Sigmoid colon (tissue), 7 donors: ENCODE data around the gene EOMES. TPM values are rescaled to one million over a fixed set of nuclear protein-coding genes. Genes with fewer than 3 reads are reported as not detected.

ENCODE experiments used
- DNase-seq: peaks from one replicate; pipeline ENCODE4 v3.0.0-alpha.2; 2019
- H3K27ac ChIP-seq, 4 donors: fragments of 200-600 bp; sonication (generic); one replicate each; pipeline ENCODE4 v1.5.1; 2016 to 2019; ENCODE audit warnings: mild to moderate bottlenecking in 1 of 4
- H3K27me3 ChIP-seq, 3 donors: fragments of 200-600 bp; sonication (generic); one replicate each; pipeline ENCODE4 v1.5.1; 2019; ENCODE audit warnings: mild to moderate bottlenecking in 1 of 3
- H3K36me3 ChIP-seq, 4 donors: fragments of 200-600 bp; sonication (generic); one replicate each; pipeline ENCODE4 v1.5.1; 2016 to 2019
- H3K4me1 ChIP-seq, 4 donors: fragments of 200-600 bp; sonication (generic); one replicate each; pipeline ENCODE4 v1.5.1; 2017 to 2019
- H3K4me3 ChIP-seq, 4 donors: fragments of 200-600 bp; sonication (generic); one replicate each; pipeline ENCODE4 v1.5.1; 2017 to 2019; ENCODE audit warnings: mild to moderate bottlenecking in 2 of 4, moderate library complexity in 1 of 4
- H3K9me3 ChIP-seq, 4 donors: fragments of 200-600 bp in 3 of 4; sonication (generic) in 3 of 4; one replicate each; pipeline versions ENCODE4 v1.5.1 to v1.6.1; 2013 to 2019
- EP300 ChIP-seq, 4 donors: sonication (generic); formaldehyde crosslinking; IDR thresholded peaks; one replicate each; pipeline ENCODE4 v1.6.1; 2017; ENCODE audit warnings: antibody characterized with exemption in 4 of 4
- POLR2A ChIP-seq, 2 donors: fragments of 450-650 bp; IDR thresholded peaks; one replicate each; pipeline ENCODE4 v1.6.1; 2016; ENCODE audit warnings: antibody characterized with exemption in 2 of 2, mild to moderate bottlenecking in 2 of 2, moderate library complexity in 2 of 2
- POLR2AphosphoS5 ChIP-seq, 4 donors: sonication (generic); formaldehyde crosslinking; IDR thresholded peaks; one replicate each; pipeline ENCODE4 v1.6.1; 2017; ENCODE audit warnings: antibody characterized with exemption in 4 of 4
- WGBS, 2 donors: extraction: QIAGEN DNeasy Blood & Tissue Kit; methylation state at CpG; one replicate each; pipeline ENCODE4 v1.1.7; 2013; 5-methylcytosine and 5-hydroxymethylcytosine counted together
- intact Hi-C: fragments of 100-400 bp; cut with DNase I; formaldehyde crosslinking; loops from one replicate; pipeline ENCODE4 v1.15.1; 2023
- polyA plus RNA-seq, 3 donors: library from polyadenylated mRNA; stranded (reverse); fragments of 200-250 nt; gene quantifications; one replicate each; pipeline ENCODE4 v1.2.3, GENCODE V29; 2013
- total RNA-seq, 4 donors: library from RNA; depleted of rRNA; stranded (reverse); fragments of >200 nt; gene quantifications; one replicate each; pipeline ENCODE4 v1.1.0, GENCODE V29; 2016
- TF ChIP-seq, protein P1 (sequence below), 4 experiments: fragments of 450-650 bp in 3 of 4; fragments of 200-600 bp in 1 of 4; IDR thresholded peaks; one replicate each; pipeline ENCODE4 v1.5.1; 2016 to 2019; ENCODE audit warnings: antibody characterized with exemption in 4 of 4, mild to moderate bottlenecking in 3 of 4, moderate library complexity in 2 of 4
- donor health status: healthy with polysubstance abuse.
- donor health status: Bipolar disorder and iron deficiency.
- donor health status: healthy.

Gene EOMES
- total and polyA plus RNA-seq, 7 donors = 0.23 to 0.67 TPM; not detected in 5

DNA sequence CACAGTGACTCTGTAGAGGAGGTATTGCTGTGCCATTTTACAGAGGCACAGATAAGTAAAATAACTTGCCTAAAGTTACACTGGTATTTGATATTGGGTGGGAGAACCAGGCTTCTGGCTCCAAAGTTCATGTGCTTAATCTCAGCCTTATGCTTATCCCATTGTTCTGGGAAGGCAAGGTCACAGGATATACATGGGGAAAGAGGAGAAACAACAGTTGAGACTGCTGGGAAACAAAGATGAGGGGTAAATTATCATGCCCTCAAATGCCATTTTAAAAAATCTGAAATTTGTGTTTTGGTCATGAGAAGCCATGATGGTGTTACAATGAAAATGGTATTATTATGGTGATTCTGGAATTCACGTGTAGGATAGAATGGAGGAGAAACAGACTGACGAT, 54.4 kb downstream of the EOMES start:
- intact Hi-C loops = no loop called here
- Histone ChIP-seq H3K9me3 (no peaks in the 10 kb centered on the region), H3K27ac (no peak overlapping the region), H3K27me3 (no peaks in the 10 kb centered on the region), H3K36me3 (no peaks in the 10 kb centered on the region), H3K4me1 (peaks cover 0 to 6% (median 6%) of the 10 kb centered on the region in 4 donors), H3K4me3 (no peak overlapping the region)
- WGBS, 2 donors = 74 to 76% methylated on average over 2 of the region's 2 CpGs
- DNase-seq = no peak
- TF ChIP-seq EP300 (IDR thresholded peaks at IDR 0.05) (no peak), POLR2A (IDR thresholded peaks at IDR 0.05) (no peak), POLR2AphosphoS5 (IDR thresholded peaks at IDR 0.05) (no peak)
- TF ChIP-seq, protein P1, sequence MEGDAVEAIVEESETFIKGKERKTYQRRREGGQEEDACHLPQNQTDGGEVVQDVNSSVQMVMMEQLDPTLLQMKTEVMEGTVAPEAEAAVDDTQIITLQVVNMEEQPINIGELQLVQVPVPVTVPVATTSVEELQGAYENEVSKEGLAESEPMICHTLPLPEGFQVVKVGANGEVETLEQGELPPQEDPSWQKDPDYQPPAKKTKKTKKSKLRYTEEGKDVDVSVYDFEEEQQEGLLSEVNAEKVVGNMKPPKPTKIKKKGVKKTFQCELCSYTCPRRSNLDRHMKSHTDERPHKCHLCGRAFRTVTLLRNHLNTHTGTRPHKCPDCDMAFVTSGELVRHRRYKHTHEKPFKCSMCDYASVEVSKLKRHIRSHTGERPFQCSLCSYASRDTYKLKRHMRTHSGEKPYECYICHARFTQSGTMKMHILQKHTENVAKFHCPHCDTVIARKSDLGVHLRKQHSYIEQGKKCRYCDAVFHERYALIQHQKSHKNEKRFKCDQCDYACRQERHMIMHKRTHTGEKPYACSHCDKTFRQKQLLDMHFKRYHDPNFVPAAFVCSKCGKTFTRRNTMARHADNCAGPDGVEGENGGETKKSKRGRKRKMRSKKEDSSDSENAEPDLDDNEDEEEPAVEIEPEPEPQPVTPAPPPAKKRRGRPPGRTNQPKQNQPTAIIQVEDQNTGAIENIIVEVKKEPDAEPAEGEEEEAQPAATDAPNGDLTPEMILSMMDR (IDR thresholded peaks at IDR 0.05) = no peak

DNA sequence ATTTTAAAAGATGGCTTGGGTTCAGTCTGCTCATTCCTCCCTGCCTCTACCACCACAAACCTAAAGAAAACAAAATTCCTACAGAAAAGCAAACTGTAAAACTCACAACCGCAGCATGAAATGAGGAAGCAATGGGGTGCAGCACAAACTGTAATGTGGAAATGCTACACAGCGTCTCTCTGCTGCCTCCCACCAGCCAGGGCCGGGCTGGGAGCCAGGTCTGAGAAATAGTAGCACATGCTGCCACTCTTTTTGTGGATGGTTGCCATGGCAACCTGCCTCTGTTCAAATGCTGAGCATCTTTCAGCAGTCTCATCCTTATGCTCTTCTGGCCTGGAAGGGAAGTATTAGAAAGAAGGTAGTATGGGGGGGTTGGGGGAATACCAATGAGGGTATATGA, 55.4 kb downstream of the EOMES start:
- no peaks in the 10 kb centered on the region for H3K27me3 ChIP-seq
- 25 to 45% methylated on average over 3 of the region's 3 CpGs for WGBS, 2 donors
- no peak overlapping the region for H3K27ac ChIP-seq
- no peaks in the 10 kb centered on the region for H3K9me3 ChIP-seq
- peaks cover 0 to 6% (median 6%) of the 10 kb centered on the region in 4 donors for H3K4me1 ChIP-seq
- TF ChIP-seq POLR2AphosphoS5 (IDR thresholded peaks at IDR 0.05) (no peak), EP300 (IDR thresholded peaks at IDR 0.05) (no peak), POLR2A (IDR thresholded peaks at IDR 0.05) (no peak)
- TF ChIP-seq, protein P1 (IDR thresholded peaks at IDR 0.05) = no peak
- peak; percentile 82 for DNase-seq
- no peaks in the 10 kb centered on the region for H3K36me3 ChIP-seq
- intact Hi-C loops = no loop called here
- H3K4me3 ChIP-seq = no peak overlapping the region

DNA sequence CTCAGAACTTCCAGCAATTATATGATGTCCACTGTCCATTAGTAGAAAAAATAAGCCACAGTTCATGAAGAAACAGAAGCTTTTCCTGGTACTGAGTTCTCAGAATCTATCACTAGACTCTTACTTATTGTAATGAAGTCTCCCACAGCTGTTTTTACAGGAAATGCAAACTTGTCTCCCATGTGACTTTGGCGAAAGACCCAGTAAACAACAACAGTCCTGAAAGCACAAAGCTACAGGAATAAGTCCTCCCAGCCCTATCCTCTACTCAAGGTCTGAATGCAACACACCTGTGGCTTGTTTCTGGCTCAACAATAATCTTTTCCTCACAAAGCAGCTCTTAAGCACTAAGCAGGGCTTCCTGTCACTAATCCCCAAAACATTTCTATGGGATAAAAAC, 55.9 kb downstream of the EOMES start:
- intact Hi-C loops = no loop called here
- no peak for DNase-seq
- no peaks in the 10 kb centered on the region for H3K27me3 ChIP-seq
- H3K4me1 ChIP-seq = peaks cover 0 to 6% (median 6%) of the 10 kb centered on the region in 4 donors
- 33 to 62% methylated on average over 1 of the region's 1 CpG for WGBS, 2 donors
- no peaks in the 10 kb centered on the region for H3K36me3 ChIP-seq
- no peak overlapping the region for H3K27ac ChIP-seq
- no peak overlapping the region for H3K4me3 ChIP-seq
- H3K9me3 ChIP-seq = no peaks in the 10 kb centered on the region
- TF ChIP-seq EP300 (IDR thresholded peaks at IDR 0.05) = no peak
- no peak for TF ChIP-seq POLR2AphosphoS5 (IDR thresholded peaks at IDR 0.05)
- TF ChIP-seq, protein P1 (IDR thresholded peaks at IDR 0.05) = no peak
- no peak for TF ChIP-seq POLR2A (IDR thresholded peaks at IDR 0.05)

Other genes with a start within 250 kb of the EOMES start
- 10 to 100 TPM; 63.8 to 91.0 (median 75.1) TPM for gene SLC4A7, start 237.9 kb downstream of the EOMES start, total RNA-seq
- 1 to 10 TPM; 1.6 to 6.3 (median 2.4) TPM for gene SLC4A7, start 237.9 kb downstream of the EOMES start, polyA plus RNA-seq